Chondrocyte (in vitro differentiated cells): ENCODE data around the gene NFX1. TPM values are rescaled to one million over a fixed set of nuclear protein-coding genes. Genes with fewer than 3 reads are reported as not detected.

Experiments
- DNase-seq: peaks from one replicate; pipeline ENCODE4 v3.0.0; 2021; ENCODE audit warnings: mixed read lengths, low spot score
- H3K27ac Mint-ChIP-seq: one replicate; pipeline ENCODE4 v1.8.0; 2021; ENCODE audit warnings: mild to moderate bottlenecking, moderate library complexity, mixed read lengths; ENCODE audit not compliant: unreplicated experiment
- H3K27me3 Mint-ChIP-seq: 2 replicates; pipeline ENCODE4 v1.8.0; 2021; ENCODE audit warnings: low read depth, mixed read lengths
- H3K36me3 Mint-ChIP-seq: 2 replicates; pipeline ENCODE4 v1.8.0; 2021; ENCODE audit warnings: low read depth, mixed read lengths
- H3K4me1 Mint-ChIP-seq: 2 replicates; pipeline ENCODE4 v1.8.0; 2021; ENCODE audit warnings: low read depth, mild to moderate bottlenecking, mixed read lengths
- H3K4me3 Mint-ChIP-seq: one replicate; pipeline ENCODE4 v1.8.0; 2021; ENCODE audit warnings: mild to moderate bottlenecking, moderate library complexity, mixed read lengths; ENCODE audit not compliant: unreplicated experiment
- H3K9me3 Mint-ChIP-seq: 2 replicates; pipeline ENCODE4 v1.8.0; 2021; ENCODE audit warnings: low read depth, mixed read lengths
- total RNA-seq: library from RNA; stranded (reverse); gene quantifications from 3 replicates; pipeline ENCODE4 v1.2.1, GENCODE V29; 2021
- TF ChIP-seq, protein P1 (sequence below): fragments of 200-600 bp; sonication (generic); IDR thresholded peaks from 2 replicates; pipeline ENCODE4 v1.5.0; 2021; ENCODE audit warnings: antibody characterized with exemption, mild to moderate bottlenecking, moderate library complexity

NFX1 gene
- total RNA-seq, 1 donor from 2014 or later, result 28.4 TPM

DNA sequence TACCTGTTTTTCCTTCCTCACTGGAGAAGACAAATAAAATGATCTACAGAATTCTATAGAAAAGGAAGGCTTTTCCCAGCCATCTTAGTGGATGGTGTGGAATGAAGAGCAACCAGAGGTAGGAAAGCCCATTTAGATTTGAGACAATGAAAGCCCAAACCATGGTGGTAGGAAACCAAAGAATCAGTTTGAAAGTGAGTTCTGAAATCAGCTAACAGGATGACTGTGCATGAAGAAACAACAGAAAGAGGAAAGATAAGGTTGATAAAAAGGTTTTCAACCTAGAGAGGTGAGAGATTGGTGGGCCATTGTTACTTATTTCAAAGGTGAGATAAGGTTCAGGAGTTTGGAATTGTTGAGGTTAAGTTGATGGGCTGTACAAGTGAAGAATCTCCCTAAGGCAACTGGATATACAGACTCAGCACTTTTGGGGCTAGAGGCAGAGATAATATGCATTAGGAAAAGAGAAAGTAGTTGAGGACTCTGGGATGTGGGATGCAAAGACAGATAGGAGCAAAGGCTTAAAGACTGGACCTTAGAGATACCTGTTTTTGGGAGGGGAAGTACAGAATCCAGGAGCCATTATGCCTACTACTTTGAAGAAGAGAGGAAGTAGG, 23.1 kb upstream of the NFX1 start:
- Mint-ChIP-seq H3K27ac (no peak overlapping the region), H3K4me3 (no peak overlapping the region), H3K9me3 (no peaks in the 10 kb centered on the region), H3K36me3 (peaks cover 15% of the 10 kb centered on the region), H3K4me1 (peaks cover 33% of the 10 kb centered on the region), H3K27me3 (no peaks in the 10 kb centered on the region)
- TF ChIP-seq, protein P1, sequence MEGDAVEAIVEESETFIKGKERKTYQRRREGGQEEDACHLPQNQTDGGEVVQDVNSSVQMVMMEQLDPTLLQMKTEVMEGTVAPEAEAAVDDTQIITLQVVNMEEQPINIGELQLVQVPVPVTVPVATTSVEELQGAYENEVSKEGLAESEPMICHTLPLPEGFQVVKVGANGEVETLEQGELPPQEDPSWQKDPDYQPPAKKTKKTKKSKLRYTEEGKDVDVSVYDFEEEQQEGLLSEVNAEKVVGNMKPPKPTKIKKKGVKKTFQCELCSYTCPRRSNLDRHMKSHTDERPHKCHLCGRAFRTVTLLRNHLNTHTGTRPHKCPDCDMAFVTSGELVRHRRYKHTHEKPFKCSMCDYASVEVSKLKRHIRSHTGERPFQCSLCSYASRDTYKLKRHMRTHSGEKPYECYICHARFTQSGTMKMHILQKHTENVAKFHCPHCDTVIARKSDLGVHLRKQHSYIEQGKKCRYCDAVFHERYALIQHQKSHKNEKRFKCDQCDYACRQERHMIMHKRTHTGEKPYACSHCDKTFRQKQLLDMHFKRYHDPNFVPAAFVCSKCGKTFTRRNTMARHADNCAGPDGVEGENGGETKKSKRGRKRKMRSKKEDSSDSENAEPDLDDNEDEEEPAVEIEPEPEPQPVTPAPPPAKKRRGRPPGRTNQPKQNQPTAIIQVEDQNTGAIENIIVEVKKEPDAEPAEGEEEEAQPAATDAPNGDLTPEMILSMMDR, result no peak
- DNase-seq, result no peak

DNA sequence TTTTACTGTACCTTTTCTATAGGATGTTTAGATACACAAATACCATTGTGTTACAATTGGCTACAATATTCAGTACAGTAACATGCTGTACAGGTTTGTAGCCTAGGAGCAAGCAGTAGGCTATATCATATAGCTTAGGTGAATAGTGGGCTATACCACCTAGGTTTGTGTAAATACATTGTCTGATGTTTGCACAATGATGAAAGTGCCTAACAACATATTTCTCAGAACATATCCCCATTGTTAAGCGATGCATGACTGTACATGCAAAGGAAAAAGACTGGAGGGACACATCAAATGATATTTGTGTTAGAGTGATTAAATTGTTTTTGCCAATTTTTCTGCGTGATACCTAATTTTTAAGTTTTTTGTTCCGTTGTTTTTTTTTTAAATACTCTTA, 20.2 kb upstream of the NFX1 start:
- DNase-seq, result no peak

DNA sequence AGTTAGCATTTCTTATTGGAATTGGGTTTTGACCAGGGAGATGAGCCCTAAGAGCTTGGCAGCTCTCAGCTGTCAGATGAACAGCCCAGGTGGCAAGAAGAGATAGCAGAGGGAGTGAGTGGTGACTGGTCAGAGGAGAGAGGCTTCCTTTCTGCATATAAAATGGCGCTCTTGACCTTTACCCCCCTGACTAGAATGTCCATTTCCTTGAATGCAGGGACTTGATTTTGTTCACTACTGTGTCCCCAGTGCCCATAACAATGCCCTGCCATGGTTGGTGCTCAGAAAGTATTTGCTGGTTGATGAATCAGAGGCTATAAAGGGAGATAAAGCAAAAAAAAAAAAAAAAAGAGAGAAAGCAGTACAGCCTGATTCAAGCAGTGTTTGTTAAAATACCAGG, 18.3 kb upstream of the NFX1 start:
- H3K9me3 Mint-ChIP-seq, result no peaks in the 10 kb centered on the region
- DNase-seq, result no peak
- H3K27me3 Mint-ChIP-seq, result no peaks in the 10 kb centered on the region
- no peak overlapping the region for H3K4me3 Mint-ChIP-seq
- no peak overlapping the region for H3K27ac Mint-ChIP-seq
- peaks cover 21% of the 10 kb centered on the region for H3K36me3 Mint-ChIP-seq
- peaks cover 5% of the 10 kb centered on the region for H3K4me1 Mint-ChIP-seq
- TF ChIP-seq, protein P1, result no peak

More for the DNA sequence above, 20.2 kb upstream of the NFX1 start:
- Mint-ChIP-seq H3K36me3 (peaks cover 20% of the 10 kb centered on the region), H3K4me1 (peaks cover 20% of the 10 kb centered on the region), H3K4me3 (no peak overlapping the region), H3K9me3 (no peaks in the 10 kb centered on the region), H3K27me3 (no peaks in the 10 kb centered on the region), H3K27ac (no peak overlapping the region)
- TF ChIP-seq, protein P1, result no peak

DNA sequence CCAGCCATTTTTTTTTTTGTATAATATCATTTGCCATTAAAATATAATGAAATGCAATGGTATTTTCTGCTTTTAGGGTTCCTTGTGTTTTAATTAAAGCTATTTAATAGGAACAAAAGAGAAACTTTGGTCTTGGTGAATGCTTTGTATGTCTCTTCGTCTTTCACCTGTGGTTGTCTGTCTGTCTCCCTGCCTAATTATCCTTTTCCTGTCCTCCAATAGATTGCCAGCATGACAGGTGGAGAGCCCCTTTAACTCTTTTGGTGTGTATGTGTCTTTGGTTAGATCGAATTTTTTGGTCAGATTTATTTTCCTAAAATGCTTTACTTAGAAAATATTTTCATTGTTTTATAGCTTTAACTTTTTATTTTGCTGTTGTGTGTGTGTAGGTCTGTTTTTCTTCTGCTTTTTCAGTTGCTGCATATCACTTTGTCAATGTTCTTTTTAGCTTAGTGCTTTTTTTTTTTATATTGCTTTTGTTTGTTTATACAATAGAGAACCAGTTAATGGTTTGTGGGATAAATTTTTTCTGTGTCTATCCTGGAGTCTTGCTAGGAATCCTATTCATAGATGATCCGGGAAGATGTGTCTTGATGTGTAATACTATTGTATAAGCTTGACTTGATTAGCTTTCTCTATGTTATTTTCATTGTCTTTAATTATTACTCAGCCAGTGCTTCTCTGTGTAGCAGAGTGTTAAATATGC, 16.9 kb upstream of the NFX1 start:
- H3K27me3 Mint-ChIP-seq, result no peaks in the 10 kb centered on the region
- no peak for DNase-seq
- TF ChIP-seq, protein P1, result no peak
- H3K4me1 Mint-ChIP-seq, result no peaks in the 10 kb centered on the region
- H3K36me3 Mint-ChIP-seq, result peaks cover 32% of the 10 kb centered on the region
- H3K9me3 Mint-ChIP-seq, result no peaks in the 10 kb centered on the region
- H3K4me3 Mint-ChIP-seq, result no peak overlapping the region
- H3K27ac Mint-ChIP-seq, result no peak overlapping the region

DNA sequence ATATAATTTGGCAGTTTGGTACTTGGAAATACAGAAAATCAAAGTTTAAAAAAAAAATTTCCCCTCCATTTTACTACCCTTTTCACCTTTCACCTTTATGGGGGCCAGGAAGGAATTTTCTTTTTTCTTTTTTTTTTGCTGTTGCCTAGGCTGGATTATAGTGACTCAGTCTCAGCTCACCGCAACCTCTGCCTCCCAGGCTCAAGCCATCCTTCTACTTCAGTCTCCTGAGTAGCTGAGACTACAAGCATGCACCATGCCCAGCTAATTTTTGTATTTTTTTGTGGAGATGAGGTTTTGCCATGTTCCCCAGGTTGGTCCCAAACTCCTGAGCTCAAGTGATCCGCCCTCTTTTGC, 16.4 kb upstream of the NFX1 start:
- H3K36me3 Mint-ChIP-seq, result peaks cover 32% of the 10 kb centered on the region
- no peaks in the 10 kb centered on the region for H3K4me1 Mint-ChIP-seq
- TF ChIP-seq, protein P1, result no peak
- H3K27ac Mint-ChIP-seq, result no peak overlapping the region
- no peaks in the 10 kb centered on the region for H3K27me3 Mint-ChIP-seq
- H3K9me3 Mint-ChIP-seq, result no peaks in the 10 kb centered on the region
- no peak overlapping the region for H3K4me3 Mint-ChIP-seq
- no peak for DNase-seq
